ENCODE results near the gene IGF2.

Gene IGF2

DNA sequence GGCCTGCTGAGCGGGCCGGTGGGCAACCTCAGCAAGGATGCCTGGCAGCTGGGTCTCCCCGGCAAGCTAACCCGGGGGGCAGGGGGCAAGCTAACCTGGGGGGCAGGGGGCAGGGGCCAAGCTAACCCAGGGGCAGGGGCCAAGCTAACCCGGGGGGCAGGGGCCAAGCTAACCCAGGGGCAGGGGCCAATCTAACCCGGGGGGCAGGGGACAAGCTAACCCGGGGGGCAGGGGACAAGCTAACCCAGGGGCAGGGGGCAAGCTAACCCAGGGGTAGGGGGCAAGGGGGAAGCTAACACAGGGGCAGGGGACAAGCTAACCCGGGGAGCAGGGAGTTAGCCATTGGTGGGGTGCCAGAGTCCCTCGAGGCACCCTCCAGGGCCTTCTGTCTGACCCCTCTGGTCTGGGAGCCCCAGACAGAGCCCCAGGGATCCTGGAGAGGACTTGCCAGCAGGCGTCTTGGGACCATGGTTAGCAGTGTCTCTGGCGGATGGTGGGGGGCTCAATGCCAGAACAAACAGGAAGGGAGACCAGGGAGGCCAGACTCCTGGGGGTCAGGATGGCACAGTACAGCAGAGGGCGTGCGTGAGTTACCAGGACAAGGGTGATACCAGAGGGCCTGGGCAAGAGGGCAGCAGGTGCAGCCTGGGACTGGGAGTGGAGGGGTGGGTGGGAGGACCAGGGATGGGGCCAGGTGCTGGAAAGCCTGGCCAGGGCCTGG lies 16.1 kb downstream of the IGF2 start:
- DNase-seq (ENCODE audit: low read depth in 2 of 2) = no peak

DNA sequence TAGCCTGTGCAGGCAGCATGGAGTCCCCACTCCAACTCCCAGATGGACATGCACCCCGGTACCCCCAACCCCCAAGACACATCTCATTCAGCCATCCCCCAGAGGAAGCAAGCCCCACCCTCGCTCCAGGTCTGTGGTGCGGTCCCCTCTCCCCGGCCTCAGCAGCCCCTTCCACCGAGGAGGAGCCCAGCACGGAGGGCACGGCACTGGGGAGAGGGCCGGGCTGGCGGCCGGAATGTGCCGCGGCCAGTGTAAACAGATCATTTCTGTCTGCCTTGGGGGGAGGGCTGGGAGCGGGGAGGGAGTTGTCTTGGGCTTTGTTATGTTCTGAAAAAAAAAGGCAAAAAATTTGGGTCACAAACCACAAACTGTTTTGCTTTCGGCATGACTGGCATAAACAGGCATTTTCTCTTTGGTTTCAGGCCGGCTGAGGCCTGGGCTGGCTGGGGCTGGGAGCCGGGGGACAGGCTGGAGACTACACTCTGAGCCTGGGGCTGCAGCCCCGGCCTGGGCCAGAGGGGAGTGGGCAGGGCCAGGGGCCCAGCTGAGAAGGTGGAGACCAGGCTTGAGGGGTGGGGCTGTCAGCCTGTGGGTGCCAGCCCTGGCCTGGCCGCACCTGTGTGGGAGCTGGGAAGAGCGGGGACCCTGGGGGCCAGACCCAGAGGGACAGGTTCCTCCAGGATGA lies 16.8 kb downstream of the IGF2 start:
- no peak for DNase-seq (ENCODE audit: low read depth in 2 of 2)

DNA sequence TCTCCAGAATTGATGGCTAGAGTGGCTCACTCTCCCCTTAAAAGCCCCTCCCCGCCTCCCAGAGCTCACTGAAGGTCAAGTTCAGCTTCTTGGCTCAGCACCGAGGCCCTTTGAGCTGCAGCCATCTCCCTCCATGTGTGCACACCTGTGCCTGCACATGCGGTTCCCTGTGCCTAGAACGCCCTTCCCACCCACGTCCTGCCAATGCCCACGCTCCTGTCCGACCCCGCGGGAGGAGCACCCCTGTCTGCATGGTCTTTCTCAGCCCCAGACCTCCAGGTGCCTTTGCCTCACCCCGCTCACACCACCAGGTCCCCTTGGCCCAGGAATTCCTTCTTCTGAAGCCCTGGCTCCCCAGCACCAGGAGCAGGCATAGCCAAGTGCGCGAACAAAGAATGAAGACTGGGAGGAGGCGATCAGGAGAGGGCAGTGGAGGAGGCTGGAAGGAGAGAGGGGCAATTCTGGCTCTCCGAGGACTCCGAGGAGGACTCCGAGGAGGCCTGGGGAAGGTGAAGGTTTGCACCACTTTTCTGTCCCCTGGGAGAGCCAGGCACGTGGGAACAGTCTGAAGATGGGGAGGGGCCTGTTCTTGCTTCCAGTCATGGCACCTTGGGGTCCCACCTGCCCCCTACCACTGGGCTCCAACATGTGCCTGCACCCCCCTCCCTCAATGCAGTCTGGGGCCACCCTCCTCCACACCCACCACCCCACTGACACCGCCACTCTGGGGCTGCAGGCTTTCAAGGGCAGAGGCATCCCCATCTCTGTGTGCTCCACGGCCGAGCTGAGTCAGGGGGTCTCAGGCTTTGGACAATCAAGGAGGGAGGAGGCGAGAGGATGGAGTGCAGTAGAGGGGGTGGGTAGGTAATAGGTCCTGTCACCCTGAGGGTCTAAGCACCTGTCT lies 17.7 kb downstream of the IGF2 start:
- no peak for DNase-seq (ENCODE audit: low read depth in 2 of 2)

DNA sequence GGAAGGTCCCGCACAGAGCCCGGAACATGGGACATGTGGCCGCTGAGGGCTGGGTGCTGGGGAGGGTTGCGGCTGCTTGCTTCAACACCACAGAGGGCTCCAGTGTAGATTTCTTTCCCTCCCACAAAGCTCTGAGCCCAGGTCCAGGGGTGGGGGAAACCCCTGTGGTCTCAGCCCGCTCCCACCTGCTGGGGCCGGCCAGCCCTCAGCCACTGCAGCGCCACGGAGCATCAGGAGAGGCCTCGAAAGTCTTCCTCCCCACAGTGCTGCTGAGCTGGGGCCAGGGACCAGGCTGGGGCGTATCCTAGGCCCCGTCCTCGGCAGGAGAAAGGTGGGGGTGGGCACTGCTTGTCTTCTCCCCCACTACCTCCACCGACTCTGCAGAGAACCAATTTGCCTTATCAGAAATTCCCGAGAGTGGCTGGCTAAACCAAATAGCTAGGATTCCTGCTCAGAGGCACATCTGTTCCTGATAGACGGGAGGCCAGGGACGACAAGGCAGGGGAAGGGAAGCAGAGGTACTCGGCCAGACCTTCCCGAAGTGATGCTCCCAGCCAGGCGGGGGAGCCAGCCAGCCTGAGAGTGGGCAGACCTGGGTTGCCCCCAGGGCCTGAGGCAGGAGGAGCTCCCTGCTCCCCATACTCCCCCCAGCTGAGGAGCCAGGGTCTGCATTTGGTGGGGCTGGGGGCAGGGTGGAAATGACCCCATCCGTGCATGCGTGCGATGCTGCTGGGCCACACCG lies 18.7 kb downstream of the IGF2 start:
- no peak for DNase-seq (ENCODE audit: low read depth in 2 of 2)

DNA sequence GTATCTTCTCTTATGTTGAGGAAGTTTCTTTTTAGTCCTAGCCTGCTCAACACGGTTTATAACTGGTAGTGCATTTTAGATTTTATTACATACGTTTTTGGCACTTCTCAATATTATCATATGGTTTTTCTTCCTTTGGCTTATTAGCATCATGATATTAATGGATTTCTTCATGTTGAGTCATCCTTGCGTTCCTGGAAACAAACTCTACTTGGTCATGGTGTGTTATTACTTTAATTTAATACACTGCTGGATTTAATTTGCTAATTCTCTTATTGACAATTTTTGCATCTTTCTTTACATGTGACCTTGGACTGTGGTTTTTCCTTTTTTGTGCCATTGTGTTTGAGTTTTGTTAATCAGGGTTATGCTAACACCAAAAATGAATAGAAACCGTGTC lies 20.5 kb downstream of the IGF2 start:
- no peak for DNase-seq (ENCODE audit: low read depth in 2 of 2)

DNA sequence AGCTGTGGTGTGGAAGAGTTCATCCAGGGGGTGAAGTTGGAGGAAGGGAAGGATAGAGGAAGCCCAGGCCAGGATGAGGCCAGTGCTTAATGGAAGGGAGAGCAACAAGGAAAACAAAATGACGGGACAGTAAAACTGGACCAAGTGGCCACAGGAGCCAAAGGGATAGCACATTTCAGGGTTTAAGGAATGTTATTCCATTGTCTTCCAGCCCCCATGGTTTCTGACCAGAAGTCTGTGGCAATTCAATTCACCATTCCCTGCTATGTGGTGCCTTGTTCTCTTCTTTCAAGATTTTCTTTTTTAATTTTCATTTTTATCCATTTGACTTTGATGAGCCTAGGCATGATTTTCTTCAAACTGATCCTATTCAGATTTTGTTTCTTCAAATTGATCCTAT lies 22.5 kb downstream of the IGF2 start:
- DNase-seq (ENCODE audit: low read depth in 2 of 2) = no peak

DNA sequence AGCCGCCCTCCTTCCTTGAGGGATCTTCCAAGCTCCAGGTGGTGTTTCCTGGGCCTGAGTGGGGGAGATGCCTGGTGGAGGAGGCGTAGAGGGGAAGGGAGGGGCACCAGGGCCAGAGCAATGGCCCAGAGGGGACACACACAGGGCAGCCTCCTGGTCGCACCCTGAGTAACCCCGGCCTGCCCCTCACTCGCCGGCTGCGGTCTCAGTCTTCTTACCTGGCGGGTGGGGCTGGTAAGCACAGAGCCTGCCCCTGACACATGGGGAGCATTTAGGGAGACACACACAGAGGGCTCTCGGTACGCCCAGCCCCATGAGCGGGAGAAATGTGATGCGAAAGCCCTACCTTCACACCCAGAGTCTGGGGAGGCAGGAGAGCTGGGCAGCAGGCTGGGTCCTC lies 23.9 kb downstream of the IGF2 start:
- no peak for DNase-seq (ENCODE audit: low read depth in 2 of 2)

DNA sequence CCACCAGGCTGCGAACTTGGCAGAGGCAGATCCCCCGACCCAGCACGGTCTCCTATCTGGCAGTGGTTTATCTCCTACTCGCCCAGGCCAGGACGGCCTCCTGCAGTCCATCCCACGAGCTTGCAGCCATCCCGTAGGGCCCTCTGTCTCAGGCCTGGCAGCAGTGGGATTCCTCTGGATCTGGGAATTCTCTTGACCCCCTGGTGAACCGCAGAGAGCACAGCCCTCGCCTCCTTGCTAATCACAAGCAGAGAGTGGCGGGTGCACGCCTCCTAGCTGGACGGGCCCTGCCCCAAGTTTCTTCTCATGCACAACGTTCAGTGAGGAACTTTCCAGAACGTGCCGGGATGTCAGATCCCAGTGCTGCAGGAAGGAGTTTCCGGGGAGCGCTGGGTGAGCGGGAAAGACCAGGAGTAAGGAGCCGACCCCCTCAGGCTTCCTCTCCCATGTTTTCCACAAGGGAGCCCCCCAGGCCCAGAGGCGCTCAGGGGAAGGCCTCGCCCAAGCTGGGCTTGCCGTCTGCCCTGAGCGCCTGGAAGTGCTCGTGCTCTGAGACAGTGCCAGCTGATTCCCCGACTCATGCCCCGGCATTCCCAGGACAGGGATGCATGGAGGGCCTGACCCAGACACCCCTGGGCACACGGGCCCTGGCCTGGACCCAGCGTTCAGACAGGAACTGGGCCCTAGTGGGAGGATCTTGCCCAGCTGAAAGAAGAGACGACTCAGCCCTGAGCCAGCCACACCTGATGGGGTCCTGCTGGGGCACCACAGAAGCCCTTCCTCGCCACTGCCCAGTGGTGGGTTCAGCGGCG lies 24.6 kb downstream of the IGF2 start:
- DNase-seq (ENCODE audit: low read depth in 2 of 2) = no peak

DNA sequence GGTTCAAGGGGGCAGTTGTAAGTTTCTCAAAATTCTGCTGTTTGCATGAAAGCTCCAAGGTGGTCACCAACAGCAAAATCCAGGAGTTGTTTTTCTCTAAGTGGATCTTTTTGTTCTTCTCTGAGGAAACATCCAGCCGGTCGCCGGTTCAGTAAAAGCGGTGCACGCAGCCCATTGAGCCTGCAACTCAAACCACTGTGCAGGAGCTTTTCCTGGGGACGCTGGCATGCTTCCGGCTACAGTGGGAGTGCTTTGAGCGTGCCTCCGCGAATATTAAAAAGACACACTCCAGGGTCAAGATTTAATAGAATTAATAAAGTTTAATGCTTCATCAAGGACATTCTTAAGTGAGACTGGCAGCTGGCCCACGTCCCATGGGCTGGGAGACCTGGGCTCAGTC lies 25.4 kb downstream of the IGF2 start:
- DNase-seq (ENCODE audit: low read depth in 2 of 2) = no peak

DNA sequence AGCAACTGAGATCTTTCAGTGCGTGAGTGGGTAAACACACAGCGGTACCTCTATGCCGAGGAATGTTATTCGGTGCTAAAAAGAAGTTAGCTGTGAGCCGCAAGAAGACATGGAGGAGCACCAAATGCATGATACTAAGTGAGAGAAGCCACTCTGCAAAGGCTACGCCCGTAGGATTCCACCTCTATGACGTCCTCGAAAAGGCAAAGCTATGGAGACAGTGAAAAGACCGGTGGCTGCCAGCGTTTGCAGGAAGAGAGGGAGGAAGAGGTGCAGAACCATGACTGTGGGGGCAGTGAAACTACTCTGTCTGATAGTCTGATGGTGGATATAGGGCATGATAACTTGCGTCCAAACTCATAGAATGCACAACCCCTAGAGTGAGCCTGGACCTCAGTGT lies 28.7 kb downstream of the IGF2 start:
- DNase-seq (ENCODE audit: low read depth in 2 of 2) = no peak

DNA sequence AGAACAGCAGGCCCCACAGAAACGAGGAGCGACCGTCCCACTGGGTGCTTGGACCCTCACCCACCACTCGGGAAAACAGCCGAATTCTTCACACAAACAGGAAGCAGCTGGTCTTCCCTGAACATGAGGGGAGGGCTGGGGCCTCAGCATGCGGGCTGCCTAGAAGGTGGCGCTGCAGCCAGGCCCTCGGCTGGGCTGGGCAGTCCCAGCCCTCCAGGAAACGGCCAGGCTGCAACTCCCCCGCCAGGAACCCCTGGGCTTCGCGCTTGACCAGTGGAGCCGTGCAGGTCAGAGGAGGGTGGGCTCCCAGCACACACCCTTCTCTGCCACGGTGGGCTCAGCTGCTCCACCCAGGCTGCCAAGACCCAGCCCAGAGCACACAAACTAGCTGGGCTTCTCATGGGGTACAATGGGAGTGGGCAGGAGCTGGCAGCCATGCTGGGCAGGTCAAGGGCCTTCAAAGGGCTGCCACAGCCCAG lies 29.6 kb downstream of the IGF2 start:
- no peak for DNase-seq (ENCODE audit: low read depth in 2 of 2)

DNA sequence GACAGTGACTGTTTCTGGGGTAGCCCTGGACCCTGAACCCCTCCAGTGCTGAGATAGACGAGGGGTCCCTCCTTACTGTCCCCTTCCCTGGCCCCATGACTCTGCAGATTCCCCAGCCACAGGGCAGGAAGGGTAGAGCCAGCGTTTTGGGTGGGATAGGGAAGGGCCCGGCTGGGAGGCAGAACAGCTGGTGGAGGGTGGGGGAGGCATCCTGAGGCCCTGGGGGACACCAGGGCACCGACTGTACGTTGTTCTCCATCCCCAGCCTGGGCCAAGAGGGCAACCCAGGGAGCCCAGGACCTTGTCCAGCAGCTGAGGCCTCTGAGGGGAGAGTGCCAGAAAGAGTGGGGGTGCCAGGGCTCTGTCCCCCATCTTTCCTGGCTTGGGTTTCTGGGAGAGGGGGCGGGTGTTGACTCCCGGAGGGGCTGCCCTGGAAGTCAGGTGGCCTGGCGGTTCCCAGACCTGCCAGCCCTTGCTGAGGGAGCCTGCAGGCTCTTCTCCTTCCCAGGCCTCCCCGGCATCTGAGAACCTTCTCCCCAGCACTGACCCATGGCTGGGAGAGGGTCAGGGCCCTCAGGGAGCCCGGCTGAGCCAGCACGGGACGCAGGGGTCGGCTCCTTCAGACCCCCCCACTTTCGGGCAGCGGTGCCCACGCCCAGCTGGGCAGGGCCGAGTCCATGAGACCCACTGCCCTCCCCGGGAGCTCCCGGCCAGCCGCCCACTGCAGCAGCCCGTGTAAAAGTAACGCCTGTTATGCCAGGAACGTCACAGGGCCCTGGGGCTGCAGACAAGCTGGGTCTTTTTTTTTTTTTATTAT lies 30.3 kb downstream of the IGF2 start:
- no peak for DNase-seq (ENCODE audit: low read depth in 2 of 2)

DNA sequence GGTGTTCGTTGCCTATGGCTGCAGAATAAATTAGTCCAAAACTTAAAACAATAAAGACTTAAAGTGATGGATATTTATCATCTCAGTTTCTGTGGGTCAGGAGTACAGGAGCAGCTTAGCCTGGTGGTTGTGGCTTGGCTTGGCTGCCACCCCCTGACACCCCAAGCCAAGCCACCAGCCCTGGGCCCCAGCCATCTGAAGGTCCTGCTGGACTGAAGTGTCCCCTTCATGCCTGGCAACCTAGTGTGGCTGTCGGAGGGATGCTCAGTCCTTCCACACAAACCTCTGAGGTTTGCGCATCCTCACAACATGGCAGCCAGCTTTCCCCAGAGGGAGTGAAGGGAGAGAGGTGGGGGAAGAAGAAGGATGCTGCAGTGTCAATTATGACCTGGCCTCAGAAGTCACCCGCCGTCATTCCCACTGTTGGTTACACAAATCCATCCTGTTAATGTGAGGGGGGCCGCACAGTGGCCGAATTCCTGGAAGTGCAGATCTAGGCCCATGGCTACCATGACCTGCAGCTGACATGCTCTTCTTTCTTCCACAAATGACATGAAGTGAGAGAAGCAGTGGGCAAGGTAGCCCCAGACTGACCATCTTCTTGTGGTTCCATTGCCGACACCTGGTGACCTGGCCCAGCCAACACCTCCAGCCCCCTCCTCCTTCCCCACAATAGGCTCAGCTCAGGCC lies 31.1 kb downstream of the IGF2 start:
- no peak for DNase-seq (ENCODE audit: low read depth in 2 of 2)

DNA sequence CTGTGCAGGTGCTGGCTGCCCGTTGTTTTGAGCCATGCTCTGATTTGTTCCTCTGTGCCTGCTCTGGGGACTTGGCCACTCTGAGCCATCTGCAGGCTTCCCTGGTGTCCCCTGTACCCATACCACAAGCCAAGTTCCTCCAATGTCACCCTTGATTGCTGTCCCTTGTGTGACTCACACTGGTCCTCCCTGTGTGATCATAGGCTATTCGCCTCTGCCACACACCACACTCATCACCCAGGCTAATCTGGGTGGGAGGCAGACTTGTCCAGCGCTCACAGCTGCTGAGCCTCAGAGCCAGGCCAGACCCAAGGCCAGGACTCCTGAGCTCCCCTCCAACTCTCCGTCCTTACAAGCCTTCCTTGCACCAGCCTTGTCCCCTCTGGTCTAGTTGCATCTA lies 31.7 kb downstream of the IGF2 start:
- no peak for DNase-seq (ENCODE audit: low read depth in 2 of 2)

DNA sequence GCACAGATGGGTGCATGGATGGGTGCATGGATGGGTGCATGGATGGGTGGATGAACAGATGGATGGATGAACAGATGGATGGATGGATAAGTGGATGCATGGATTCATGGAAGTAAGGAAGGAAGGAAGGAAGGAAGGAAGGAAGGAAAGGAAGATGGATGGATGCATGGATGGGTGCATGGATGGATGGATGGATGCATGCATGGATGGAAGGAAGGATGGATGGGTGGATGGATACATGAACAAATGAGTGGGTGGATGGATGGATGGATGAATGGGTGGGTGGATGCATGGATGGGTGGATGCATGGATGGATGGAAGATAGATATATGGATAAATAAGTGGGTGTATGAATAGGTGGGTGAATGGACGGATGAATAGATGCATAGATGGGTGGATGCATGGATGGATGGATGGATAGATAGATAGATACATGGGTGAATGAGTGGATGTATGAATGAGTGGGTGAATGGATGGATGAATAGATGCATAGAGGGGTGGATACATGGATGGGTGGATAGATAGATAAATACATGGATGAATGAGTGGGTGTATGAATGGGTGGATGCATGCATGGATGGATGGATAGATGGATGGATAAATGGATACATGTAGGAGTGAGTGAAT lies 32.5 kb downstream of the IGF2 start:
- no peak for DNase-seq (ENCODE audit: low read depth in 2 of 2)

DNA sequence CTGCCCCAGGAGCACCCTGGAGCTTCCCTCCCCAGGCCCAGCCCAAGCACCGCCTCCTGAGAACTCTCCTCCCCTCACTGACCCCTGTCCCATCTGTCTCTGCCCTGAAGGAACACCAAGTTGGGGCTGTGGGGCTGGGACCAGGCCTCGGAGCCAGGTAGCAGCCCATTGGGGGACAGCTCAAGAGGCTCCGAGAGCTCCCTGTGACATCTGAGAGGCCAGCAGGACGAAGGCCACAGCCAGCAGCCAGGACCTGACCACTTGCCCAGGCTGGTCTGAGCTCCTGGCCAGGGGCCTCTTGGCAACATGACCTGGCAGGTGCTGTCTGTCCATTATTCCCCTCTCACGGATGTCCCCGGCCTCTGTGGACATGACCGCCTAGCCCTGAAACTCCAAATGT lies 33.7 kb downstream of the IGF2 start:
- DNase-seq (ENCODE audit: low read depth in 2 of 2) = no peak

DNA sequence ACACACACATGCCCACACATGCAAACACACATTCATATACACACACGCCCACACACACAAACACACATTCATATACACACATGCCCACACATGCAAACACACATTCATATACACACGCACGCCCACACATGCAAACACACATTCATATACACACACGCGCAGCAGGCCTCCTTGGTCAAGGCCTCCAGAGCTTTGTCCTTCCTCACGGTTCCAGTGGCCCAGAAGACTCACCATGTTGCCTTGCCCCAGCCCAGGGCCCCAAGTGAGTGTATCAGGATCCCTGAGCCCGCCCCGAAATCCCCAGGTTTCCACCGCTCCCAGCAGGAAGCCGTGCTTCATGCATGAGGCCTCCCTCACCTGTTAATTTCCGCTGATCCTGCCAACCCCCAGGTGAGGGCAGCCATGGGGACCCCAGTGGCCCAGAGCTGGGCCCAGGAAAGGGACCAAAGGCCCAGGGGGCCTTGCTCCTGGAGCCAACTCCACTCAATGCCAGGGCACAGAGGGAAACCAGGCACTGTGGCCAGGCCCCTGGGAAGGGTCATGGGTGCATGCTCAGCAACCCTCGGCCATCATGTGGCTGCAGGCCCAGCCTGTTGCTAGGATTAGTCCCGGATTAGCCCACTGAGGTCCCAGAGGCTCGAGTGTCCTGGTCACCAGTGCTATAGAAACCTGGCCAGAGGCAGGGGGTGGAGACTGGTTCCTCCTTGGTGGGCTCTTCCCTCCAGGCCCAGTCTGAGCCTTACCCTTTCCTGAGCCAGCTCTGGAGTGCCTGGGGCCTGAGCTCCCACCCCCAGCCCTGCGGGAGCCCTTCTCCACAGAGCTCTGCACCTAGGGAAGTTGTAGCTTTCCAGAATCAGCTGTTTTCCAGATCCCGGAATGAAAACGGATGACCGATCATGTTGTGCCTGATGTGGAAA lies 34.4 kb downstream of the IGF2 start:
- no peak for DNase-seq (ENCODE audit: low read depth in 2 of 2)

Measured in stimulated activated CD4-positive, alpha-beta T cell treated with anti-CD3 and anti-CD28 coated beads, Interleukin-15, amount 100 ng/mL, for 48 hours (primary cell).